Measurements from ENCODE around the gene FBXO17.

GRCh38 chr19:38904581-38905539 lies 70.7 kb downstream of the FBXO17 start:
- TF ChIP-seq EZH2phosphoT487 (IDR thresholded peaks at IDR 0.05; ENCODE audit: insufficient read depth, low read depth) (no peak), EZH2 (IDR thresholded peaks at IDR 0.05; ENCODE audit: insufficient read depth, poor library complexity, severe bottlenecking) (no peak)

All from GM23248 (cell line).